A673 (cell line): ENCODE data around the gene UTP20. TPM values are rescaled to one million over a fixed set of nuclear protein-coding genes. Genes with fewer than 3 reads are reported as not detected.
"Not testable (repeated sequence)": the region's sequence is repeated elsewhere in the genome, so short reads cannot be mapped to it uniquely, and the experiment has no call there.

Experiments used
- BruUV-seq: library from RNA; stranded (reverse); fragments of 400-500 nt; replicated peaks from 2 replicates; lab custom pipeline; 2021; lab: Mats Ljungman, UMichigan
- CTCF ChIA-PET: fragments of 300-600 bp; sonication (Branson Sonifier 250); formaldehyde crosslinking; loops from one replicate; lab custom pipeline; 2022; ENCODE audit warnings: antibody characterized with exemption; lab: Charles Lee
- POLR2A ChIA-PET: fragments of 300-600 bp; sonication (Branson Sonifier 250); formaldehyde crosslinking; loops from one replicate; lab custom pipeline; 2022; ENCODE audit warnings: antibody characterized with exemption; ENCODE audit not compliant: low non-redundant PET; lab: Charles Lee
- DNase-seq: peaks from one replicate; pipeline ENCODE4 v3.0.0-alpha.2; 2015; ENCODE audit warnings: low spot score
- H3K27ac ChIP-seq: fragments of 200-600 bp; sonication (generic); 2 replicates; pipeline ENCODE4 v1.5.1; 2016; ENCODE audit warnings: mixed run types, low read depth, mild to moderate bottlenecking, mixed read lengths, antibody characterized with exemption, low read length; ENCODE audit not compliant: poor library complexity, severe bottlenecking
- H3K27me3 ChIP-seq: fragments of 200-600 bp; sonication (generic); replicated peaks from 2 replicates; pipeline ENCODE4 v1.6.1; 2017; ENCODE audit warnings: mixed run types, low read depth, mild to moderate bottlenecking, mixed read lengths, antibody characterized with exemption, low read length; ENCODE audit not compliant: insufficient read depth, poor library complexity
- H3K36me3 ChIP-seq: fragments of 200-600 bp; sonication (generic); 2 replicates; pipeline ENCODE4 v1.6.1; 2016; ENCODE audit warnings: mixed run types, mild to moderate bottlenecking, mixed read lengths, antibody characterized with exemption, low read length; ENCODE audit not compliant: insufficient read depth, poor library complexity, severe bottlenecking
- H3K4me1 ChIP-seq: fragments of 200-600 bp; sonication (generic); 2 replicates; pipeline ENCODE4 v1.6.1; 2017; ENCODE audit warnings: mixed run types, mild to moderate bottlenecking, mixed read lengths, antibody characterized with exemption, low read length; ENCODE audit not compliant: insufficient read depth, poor library complexity, severe bottlenecking
- H3K4me3 ChIP-seq: fragments of 200-600 bp; sonication (generic); 2 replicates; pipeline ENCODE4 v1.5.1; 2016; ENCODE audit warnings: low read depth, mixed run types, mild to moderate bottlenecking, mixed read lengths, low read length; ENCODE audit not compliant: poor library complexity, severe bottlenecking
- H3K9me3 ChIP-seq: fragments of 200-600 bp; sonication (generic); 2 replicates; pipeline ENCODE4 v1.6.1; 2016; ENCODE audit warnings: mixed run types, low read depth, mild to moderate bottlenecking, mixed read lengths, antibody characterized with exemption, low read length; ENCODE audit not compliant: poor library complexity, severe bottlenecking
- CTCF ChIP-seq: fragments of 300-800, 200-600 bp; sonication (generic); conservative IDR thresholded peaks from 2 replicates; pipeline ENCODE4 v1.5.1; 2017; ENCODE audit warnings: low read depth, mild to moderate bottlenecking, antibody characterized with exemption, low read length, moderate library complexity, mixed read lengths
- EZH2 ChIP-seq: fragments of 200-600 bp; sonication (generic); IDR thresholded peaks from 2 replicates; pipeline ENCODE4 v1.6.1; 2017; ENCODE audit warnings: borderline replicate concordance, low read depth, mild to moderate bottlenecking, mixed read lengths, antibody characterized with exemption, low read length; ENCODE audit not compliant: poor library complexity, severe bottlenecking
- intact Hi-C: fragments of 100-400 bp; cut with micrococcal nuclease; formaldehyde crosslinking; loops from one replicate; pipeline ENCODE4 v1.10.0; 2022; ENCODE audit not compliant: unreplicated experiment
- total RNA-seq: library from RNA; stranded (reverse); gene quantifications from 2 replicates; pipeline ENCODE4 v1.2.3, GENCODE V29; 2021

UTP20 gene
- total RNA-seq, 1 experiment from 2014 or later = 53.5 TPM

GRCh38 chr12:101379149-101379548, 99.2 kb downstream of the UTP20 start:
- peaks cover 61% of the 10 kb centered on the region for H3K36me3 ChIP-seq
- no TSS peak for BruUV-seq

GRCh38 chr12:101391181-101391580, 111.3 kb downstream of the UTP20 start:
- H3K9me3 ChIP-seq, POLR2A ChIA-PET, H3K27ac ChIP-seq, DNase-seq, H3K4me1 ChIP-seq, BruUV-seq, CTCF ChIA-PET, H3K27me3 ChIP-seq, intact Hi-C loops, H3K4me3 ChIP-seq: not testable (repeated sequence)
- peaks cover 38% of the 10 kb centered on the region for H3K36me3 ChIP-seq

More at GRCh38 chr12:101379149-101379548, 99.2 kb downstream of the UTP20 start:
- Histone ChIP-seq H3K9me3 (no peaks in the 10 kb centered on the region), H3K27ac (no peak overlapping the region), H3K4me1 (no peaks in the 10 kb centered on the region), H3K4me3 (no peak overlapping the region), H3K27me3 (no peaks in the 10 kb centered on the region)
- no peak for DNase-seq
- no peak for TF ChIP-seq CTCF
- no peak for TF ChIP-seq EZH2
- intact Hi-C loops = no loop called here
- ChIA-PET CTCF (no interaction called here), POLR2A (no interaction called here)

GRCh38 chr12:101407049-101407435, 127.1 kb downstream of the UTP20 start:
- CTCF ChIA-PET = no interaction called here
- Histone ChIP-seq H3K36me3 (peaks cover 6% of the 10 kb centered on the region), H3K27me3 (no peaks in the 10 kb centered on the region), H3K4me1 (peaks cover 6% of the 10 kb centered on the region), H3K27ac (peak overlapping the region; percentile 95), H3K9me3 (no peaks in the 10 kb centered on the region), H3K4me3 (peak overlapping the region; percentile 87)
- intact Hi-C loops = no loop called here
- no TSS peak for BruUV-seq
- POLR2A ChIA-PET = no interaction called here
- DNase-seq = no peak
- TF ChIP-seq EZH2 (no peak), CTCF (no peak)
